HG02973 (cell line): ENCODE data around the gene SAP25.
"Not testable (repeated sequence)": the region's sequence is repeated elsewhere in the genome, so short reads cannot be mapped to it uniquely, and the experiment has no call there.

ENCODE experiments used
- ATAC-seq: cut with Tn5 transposase; IDR thresholded peaks from one replicate; pipeline ENCODE4 v1.9.1; 2021; ENCODE audit warnings: moderate library complexity; ENCODE audit not compliant: unreplicated experiment

SAP25 gene

GRCh38 chr7:100576384-100576993, 2.8 kb upstream of the SAP25 start:
- ATAC-seq: no peak

DNA sequence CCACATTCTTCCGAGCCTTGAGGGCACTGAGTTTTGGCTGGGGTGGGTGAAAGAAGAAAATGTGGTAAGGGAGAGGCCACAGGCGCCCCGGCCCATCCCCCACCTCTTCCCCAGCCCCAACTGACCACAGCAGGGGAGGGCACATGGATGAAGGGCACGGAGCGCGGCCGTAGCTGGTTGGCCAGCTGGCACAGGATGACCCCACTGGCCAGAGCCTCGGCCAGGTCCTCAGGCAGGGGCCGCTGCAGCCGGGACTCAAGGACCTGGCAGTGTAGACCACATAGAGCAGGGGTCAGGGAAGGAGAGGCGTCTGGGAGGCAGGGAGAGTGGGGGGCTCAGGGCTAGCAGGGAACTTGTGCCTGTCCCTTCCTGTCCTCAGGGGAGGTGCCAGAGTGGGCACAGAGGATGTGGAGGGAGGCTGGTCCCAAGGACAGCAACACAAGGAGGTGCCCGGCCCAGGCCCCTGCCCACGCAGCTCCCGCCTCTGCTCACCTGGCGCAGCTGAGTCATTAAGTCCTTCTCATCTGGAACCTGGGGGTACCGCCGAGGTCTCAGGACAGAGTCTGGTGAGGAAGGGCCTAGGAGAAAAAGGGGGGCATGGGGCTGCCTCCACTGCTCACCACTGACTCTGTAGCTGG, 2.2 kb upstream of the SAP25 start:
- no peak for ATAC-seq

DNA sequence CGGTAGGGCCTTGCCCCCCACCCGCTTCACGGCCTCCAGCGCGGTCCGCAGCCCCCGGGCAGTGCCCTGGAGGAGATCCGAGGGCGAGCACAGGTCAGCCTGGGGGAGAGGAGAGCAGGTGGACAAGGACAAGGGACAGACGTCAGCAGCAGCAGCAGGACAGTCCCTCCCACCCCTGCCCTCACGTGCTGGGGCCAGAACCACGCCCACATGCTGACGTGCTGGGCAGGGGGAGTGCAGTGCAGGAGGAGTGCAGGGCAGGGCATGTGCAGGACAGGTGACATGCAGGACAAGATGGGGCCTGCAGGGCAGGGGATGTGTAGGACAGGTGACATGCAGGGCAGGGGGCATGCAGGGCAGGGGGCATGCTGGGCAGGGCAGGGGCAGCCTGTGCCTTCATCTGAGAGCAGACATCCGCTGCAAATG, 1.5 kb upstream of the SAP25 start:
- no peak for ATAC-seq

- no peak for ATAC-seq
Observed at GRCh38 chr7:100574362-100575205, 884 bp upstream of the SAP25 start.

GRCh38 chr7:100572949-100573675, 588 bp downstream of the SAP25 start:
- no peak for ATAC-seq

GRCh38 chr7:100572281-100572948, 1.3 kb downstream of the SAP25 start:
- ATAC-seq: no peak

DNA sequence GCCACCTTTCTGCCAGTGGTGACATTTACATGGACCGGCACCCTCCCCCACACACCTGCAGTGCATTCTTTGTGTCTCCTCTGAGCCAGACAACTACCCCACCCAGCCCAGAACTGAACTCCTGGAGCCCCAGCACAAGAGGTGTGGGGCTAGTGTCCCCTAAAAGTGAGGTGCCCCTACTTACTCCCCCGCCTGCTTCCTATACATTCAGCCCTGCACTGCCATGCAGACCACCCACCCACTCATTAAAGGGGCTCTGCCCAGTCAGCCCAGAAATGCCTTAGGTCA, 1.9 kb downstream of the SAP25 start:
- no peak for ATAC-seq

- ATAC-seq: no peak
Observed at GRCh38 chr7:100570954-100571828, 2.5 kb downstream of the SAP25 start.

GRCh38 chr7:100568896-100569844, 4.5 kb downstream of the SAP25 start:
- no peak for ATAC-seq

- no peak for ATAC-seq
Observed at GRCh38 chr7:100568176-100568895, 5.4 kb downstream of the SAP25 start.

- no peak for ATAC-seq
Observed at GRCh38 chr7:100567751-100568175, 5.9 kb downstream of the SAP25 start.

DNA sequence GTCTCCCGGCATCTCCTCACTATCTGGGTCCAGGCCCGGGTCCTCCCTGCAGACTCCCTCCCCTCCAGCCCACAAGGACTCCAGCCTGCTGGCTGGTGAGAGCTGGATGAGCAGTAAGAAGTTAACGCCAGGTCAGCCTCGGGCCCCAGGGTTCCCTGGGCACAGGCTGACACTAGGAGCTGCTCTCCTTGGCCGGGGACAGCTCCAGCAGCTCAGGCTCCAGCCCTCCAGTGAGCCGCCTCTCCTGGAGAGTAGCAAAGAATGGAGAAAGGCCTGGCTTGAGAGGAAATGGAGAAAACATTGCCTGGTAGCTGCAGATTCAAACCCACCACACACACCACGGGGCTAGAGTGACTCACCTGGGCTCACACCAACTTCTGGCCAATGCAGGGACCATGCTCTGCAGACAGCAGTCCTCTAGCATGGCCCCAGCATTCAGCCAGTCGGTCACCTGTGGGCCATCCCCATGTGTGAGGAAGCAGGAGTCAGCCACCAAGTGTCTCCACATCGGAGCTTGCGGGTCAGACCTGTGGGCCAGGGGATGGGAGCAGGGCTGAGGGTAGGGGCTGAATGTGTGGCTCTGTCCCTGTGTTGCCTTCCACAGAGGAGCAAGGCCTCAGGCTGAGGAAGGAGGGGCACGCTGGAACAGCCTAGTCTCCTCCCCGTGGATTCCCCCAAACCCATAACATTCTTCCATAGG, 6.5 kb downstream of the SAP25 start:
- no peak for ATAC-seq

DNA sequence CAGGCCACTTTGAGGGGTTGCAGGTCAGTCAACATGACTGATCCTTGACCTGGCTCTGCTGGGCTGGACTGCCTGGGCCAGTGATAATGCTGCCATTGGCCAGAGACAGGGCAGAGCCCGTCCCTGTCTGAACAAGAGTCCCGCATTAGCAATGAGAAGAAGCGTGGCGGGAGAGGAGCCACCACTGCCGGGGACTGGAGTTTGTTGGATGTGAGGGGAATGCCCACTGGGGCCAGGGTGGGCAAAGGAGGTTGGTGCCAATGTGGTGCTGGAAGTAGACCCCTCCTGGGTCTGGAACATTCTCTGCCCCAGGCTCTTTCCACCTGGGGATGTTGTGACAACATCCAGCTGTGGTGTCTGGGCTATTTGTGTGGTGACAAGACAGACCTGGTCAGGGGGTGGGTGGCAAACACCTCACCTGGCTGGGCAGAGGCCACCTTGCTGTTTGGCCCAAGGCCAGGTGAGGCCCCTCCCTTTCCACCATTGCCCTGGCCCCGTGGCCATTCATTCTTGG, 7.6 kb downstream of the SAP25 start:
- no peak for ATAC-seq

GRCh38 chr7:100565133-100565571, 8.5 kb downstream of the SAP25 start:
- no peak for ATAC-seq

GRCh38 chr7:100564405-100564804, 9.3 kb downstream of the SAP25 start:
- ATAC-seq: not testable (repeated sequence)

DNA sequence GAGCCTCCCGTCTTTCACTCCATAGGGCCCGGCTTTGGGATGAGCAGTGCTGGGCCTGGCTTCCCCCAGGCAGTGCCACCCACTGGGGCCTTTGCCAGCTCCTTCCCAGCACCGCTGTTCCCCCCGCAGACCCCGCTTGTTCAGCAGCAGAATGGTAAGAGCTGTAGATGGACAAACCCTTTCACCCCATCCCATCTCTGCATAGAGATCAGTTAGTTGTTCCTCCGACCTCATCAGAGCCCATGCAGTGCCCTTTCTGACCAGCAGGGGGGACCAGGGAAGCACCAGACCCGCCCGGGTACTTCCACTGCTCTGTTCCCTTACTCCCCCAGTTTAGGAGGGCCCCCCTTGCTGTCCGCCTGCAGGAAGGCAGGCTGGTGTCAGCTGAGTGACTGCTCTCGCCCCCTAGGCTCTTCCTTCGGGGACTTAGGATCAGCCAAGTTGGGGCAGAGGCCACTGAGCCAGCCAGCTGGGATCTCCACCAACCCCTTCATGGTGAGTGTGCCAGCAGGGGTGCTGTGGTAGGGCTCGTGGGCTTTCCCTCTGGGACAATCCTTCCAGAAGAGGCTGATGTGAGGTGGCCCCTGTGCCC, 9.8 kb downstream of the SAP25 start:
- no peak for ATAC-seq

DNA sequence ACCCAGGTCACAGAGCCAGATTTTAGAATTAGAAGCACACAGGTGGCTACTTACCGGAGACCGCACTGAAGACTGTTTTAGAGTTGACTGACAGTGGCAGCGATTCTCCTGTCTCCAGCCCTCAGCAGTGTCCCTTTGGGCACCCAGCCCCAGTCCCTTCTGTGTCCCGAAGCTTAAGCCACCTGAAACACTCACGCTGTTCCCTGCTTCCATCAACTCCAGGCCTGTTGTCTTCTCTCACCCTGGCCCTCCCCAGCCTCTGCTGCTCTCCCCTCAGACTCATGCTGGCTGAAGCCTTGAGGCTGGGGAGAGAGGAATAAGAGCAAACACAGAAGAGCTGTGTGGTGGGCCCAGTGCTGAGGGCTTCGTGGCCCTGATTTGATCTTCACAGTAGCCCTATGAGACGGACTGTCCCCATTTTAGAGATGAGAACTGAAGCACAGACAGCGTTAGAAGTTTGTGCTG, 10.6 kb downstream of the SAP25 start:
- ATAC-seq: no peak
